Uterus (tissue), 2 donors: ENCODE measurements around the gene INAVA.

Source experiments
- CTCF ChIP-seq, 4 experiments: fragments of 200-600 bp in 2 of 4; fragments of 450-650 bp in 2 of 4; sonication (generic) in 2 of 4; IDR thresholded peaks; one replicate each; pipeline ENCODE4 v1.5.1; 2016 to 2019; ENCODE audit warnings: antibody characterized with exemption in 4 of 4, mild to moderate bottlenecking in 2 of 4, moderate library complexity in 1 of 4
- POLR2A ChIP-seq, 2 donors: fragments of 450-650 bp; IDR thresholded peaks; one replicate each; pipeline ENCODE4 v1.6.1; 2016; ENCODE audit warnings: antibody characterized with exemption in 2 of 2, mild to moderate bottlenecking in 1 of 2, moderate library complexity in 1 of 2

DNA sequence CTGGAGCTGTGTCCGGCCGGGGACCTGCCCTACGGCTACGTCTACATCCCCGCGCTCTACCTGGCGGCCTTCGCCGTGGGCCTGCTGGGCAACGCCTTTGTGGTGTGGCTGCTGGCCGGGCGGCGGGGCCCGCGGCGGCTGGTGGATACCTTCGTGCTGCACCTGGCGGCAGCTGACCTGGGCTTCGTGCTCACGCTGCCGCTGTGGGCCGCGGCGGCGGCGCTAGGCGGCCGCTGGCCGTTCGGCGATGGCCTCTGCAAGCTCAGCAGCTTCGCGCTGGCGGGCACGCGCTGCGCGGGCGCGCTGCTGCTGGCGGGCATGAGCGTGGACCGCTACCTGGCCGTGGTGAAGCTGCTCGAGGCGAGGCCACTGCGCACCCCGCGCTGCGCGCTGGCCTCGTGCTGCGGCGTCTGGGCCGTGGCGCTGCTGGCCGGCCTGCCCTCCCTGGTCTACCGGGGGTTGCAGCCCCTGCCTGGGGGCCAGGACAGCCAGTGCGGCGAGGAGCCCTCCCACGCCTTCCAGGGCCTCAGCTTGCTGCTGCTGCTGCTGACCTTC, 21.5 kb upstream of the INAVA start:
- TF ChIP-seq CTCF (IDR thresholded peaks at IDR 0.05) (no peak), POLR2A (IDR thresholded peaks at IDR 0.05) (no peak)
